Raji (cell line): Measurements from ENCODE around the gene SLC12A8.

ENCODE experiments used
- POLR2A ChIP-seq: IDR thresholded peaks from 2 replicates; pipeline ENCODE4 v1.6.1; 2011; ENCODE audit warnings: low read depth, low read length, control low read depth; ENCODE audit not compliant: insufficient read depth

The SLC12A8 gene

DNA sequence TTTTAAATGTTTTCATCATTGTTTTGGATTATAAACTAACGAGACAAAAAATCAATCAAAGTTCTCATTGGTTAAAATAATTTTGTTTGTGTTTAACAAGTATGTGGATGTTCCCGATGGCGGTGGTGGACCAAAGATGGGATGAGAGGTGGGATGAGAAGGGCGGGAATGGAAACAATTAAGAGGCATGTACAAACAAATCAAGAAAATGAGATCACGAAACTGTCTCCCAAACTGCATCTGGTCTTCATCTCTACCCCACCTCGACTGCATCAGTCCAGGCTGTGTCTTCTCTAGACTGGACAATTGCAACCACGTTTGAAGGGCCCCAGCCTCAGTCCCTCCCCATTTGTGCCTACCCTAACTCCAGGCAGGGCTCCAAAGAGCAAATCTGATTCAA lies 56.1 kb downstream of the SLC12A8 start:
- TF ChIP-seq POLR2A: no peak

DNA sequence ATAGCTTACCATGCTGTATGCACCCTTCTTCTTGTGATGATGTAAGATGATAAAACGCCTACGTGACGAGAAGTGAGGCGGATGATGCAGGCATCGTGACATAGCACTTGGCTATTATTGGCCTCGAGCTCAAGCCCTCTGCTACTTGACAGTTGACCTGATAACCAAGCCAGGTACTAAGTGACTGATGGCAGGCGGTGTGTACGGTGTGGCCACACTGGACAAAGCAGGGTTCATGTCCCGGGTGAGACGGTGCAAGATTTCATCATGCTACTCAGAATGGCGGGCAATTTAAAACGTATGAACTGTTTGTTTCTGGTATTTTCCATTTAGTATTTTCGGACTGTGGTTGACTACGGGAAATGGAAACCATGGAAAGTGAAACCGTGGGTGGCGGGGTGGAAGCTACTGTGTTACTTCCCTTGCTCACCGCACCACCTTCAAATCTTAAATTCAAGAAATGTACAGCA lies 57.7 kb downstream of the SLC12A8 start:
- TF ChIP-seq POLR2A: no peak

DNA sequence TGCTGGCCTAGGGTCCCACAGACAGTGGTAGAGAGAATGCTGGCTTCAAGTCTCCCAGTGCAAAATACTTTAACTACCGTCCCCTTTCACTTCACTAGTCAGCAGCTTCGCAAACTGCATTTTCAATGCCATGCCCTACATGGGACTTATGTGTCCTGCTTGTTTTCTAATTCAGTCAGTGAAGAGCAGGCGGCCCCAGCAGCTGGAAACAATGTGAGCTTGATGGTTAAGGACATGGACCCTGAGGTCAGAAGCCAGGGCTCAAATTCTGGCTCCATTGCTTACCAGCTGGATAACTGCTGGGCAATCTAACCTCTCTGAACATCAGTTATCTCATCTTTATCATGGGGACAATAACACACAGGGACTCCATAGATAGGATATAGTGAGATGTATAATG lies 58.4 kb downstream of the SLC12A8 start:
- no peak for TF ChIP-seq POLR2A

DNA sequence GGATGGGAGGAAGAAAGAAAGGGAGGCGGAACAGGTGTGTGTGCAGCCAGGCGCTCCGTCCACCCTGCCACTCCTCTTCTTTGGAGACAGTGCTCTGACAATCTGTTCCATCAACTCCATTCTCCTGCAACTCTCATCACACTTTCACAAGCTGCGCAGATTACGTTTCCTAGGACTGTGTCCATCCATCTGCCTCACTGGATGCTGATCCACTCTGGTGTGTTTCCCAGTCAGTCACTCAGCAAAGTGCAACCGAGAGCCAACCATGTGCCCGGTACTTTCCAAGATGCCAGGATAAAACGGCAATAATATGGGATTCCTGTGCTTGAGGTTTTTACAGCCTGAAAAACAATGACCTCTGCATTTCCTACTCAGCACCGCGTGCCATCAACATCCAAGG lies 59.6 kb downstream of the SLC12A8 start:
- TF ChIP-seq POLR2A: no peak

DNA sequence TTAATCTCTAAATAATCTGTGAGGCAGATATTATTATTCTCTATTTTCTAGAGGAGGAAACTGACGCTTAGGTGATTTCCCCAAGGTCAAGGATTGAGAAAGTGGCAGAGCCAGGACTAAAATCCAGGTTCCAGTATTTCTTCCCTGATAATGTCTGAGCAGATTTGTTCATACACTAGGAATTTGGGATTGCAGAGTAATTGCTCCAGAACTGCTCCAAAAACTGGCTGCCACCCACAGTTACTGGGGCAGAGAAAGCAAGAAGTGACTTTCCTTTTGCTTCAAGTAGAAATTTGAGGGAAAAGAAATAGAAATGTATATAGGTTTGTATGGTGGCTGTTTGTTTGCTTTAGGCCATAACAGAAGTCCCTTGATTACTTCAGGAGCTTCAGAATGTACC lies 60.6 kb downstream of the SLC12A8 start:
- no peak for TF ChIP-seq POLR2A

DNA sequence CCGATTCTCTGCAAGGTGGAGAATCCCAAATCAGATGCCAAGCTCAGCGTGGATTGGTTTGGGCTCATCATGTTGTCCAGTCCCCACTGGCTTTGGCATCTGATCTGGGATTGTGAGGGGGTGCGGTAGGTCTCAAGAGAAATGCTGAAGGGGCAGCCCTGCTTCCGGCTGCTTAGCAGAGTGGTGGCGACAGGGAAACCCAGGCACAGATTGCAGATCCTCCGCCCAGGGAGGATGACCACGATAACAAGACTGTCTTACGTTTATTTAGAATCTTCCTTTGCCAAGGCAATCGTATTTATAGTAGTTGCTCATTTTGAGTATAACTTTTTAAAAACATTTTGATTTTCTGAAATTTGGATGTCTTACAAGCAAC lies 61.1 kb downstream of the SLC12A8 start:
- TF ChIP-seq POLR2A: no peak

DNA sequence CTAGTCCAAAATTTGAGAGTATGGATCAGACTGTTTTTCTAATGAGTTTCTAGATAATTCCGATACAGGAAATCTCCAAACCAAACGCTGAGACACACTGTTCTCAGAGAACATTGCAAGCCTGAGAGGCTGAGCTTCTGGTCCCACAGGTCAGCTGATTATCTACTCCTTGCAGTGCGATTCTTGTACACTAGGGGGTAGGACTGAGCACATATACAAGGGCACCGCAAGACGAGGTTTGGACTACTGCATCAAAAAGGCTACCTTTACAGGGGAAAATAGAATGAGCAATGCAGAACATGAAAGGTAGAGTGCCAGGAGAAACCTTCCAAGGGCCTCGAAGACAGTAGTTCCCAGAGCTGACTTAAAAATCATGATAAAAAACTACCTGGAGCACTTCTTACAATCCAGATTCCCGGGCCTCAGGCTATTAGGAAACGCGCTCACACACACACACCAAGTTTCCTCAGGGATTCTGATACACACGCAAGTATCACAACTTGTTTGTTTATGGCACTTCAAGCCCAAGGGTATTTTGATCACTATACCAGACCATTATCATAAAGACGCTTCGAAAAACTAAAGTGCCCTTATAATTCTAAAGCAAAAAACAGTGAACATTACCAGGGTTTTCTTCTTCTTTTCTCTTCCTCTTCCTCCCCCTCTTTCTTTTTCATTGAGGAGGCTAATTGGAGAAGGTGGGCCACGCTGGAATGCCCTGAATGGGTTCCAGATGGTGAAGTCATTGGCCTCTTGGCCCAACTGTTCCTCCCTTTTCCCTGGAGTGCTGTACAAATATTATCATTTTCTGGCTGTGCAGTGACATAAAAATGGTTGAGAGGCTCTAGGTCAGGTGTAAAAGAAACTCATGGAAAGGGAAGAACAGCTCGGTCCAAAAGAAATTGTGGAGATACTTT lies 61.8 kb downstream of the SLC12A8 start:
- TF ChIP-seq POLR2A: no peak

DNA sequence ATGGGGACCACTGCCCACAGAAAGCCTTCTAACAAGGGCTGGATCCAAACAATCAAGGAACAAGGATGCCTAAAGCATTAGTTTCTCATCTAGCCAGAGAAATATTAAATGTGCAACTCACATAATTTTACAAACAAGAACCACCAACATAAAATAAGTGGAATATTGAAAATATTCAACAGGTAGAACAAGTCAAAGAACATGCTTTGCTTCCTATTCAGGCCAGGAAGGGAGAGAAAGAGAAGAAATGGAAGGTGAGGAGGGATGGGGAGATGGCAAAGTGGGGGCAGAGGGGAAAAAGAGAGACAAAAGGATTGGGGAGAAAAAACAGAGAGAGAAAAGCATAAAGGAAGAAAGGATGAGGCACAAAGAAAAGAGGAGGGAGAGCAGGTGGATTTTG lies 63.1 kb downstream of the SLC12A8 start:
- no peak for TF ChIP-seq POLR2A

DNA sequence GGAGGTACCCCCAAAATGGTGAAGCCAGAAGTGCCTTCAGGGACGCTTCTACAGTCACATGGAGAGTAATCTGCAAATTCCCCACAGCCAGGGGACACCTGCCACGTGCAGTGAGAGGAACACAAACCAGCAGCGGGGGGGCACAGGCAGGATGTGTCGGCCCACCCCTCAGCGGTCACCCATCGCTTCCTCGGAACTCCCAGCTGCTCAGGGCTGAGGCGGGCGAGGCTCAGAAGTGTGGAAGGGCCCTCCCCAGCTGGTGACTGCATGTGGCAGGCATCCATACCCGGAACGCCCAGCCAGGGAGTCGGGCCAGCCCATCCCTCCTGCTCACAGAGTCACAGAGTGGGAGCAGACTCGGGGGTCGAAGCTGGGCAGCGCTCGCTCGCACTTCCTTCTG lies 63.7 kb downstream of the SLC12A8 start:
- no peak for TF ChIP-seq POLR2A

DNA sequence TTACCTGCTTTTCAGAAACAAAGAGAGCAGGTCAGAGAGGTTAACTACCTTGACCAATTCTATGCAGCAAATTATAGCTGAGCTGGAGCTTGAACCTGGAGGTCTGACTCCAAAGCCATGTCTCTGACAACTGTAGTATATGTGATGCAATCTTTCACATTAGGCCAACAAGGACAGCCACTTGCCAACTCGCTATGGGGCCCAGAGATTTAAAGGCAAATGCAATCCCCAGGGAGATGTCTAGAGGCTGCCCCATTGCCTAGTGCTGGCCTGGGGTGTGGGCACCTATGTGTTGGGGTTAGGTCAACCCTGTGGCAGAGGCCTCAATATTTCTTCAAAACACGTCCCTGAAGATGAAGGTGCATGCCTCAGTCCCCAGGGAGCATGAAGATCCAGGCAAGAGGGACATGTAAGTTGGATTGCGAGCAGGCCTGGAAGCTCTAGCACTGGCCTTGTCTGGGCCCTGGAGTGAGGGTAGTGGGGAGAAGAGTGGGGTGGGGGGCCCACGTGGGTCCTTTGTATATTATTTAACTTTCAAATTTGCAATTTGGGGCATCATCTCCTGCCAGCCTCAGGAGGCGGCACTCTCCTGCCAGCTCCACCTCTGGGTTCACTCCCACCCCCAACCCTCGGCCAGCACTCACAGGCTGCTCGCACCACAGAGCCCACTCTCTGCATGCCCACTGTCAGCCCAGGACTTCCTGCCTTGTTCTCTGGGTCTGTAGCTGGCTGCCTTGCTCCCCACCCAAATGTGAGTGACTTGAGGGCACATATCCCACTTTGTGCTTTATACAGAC lies 64.3 kb downstream of the SLC12A8 start:
- 0 out of 2 replicates have a peak, but pooled peaks have one; percentile 19 for TF ChIP-seq POLR2A

DNA sequence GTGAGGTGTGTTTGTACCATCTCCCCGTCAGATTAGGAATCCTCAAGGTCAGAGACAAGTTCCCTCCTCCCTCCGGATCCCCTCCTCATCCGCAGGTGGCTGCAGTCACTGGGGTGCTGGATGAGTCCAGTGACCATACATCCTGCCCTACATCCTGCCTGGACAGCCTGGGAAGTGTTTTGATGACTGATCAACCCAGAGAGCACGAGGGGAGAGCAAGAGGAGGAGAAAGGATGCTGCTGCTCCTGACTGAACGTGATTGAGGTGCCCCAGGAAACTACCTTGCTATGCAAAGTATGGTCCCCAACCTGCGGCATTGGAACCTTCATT lies 65.1 kb downstream of the SLC12A8 start:
- TF ChIP-seq POLR2A: no peak

DNA sequence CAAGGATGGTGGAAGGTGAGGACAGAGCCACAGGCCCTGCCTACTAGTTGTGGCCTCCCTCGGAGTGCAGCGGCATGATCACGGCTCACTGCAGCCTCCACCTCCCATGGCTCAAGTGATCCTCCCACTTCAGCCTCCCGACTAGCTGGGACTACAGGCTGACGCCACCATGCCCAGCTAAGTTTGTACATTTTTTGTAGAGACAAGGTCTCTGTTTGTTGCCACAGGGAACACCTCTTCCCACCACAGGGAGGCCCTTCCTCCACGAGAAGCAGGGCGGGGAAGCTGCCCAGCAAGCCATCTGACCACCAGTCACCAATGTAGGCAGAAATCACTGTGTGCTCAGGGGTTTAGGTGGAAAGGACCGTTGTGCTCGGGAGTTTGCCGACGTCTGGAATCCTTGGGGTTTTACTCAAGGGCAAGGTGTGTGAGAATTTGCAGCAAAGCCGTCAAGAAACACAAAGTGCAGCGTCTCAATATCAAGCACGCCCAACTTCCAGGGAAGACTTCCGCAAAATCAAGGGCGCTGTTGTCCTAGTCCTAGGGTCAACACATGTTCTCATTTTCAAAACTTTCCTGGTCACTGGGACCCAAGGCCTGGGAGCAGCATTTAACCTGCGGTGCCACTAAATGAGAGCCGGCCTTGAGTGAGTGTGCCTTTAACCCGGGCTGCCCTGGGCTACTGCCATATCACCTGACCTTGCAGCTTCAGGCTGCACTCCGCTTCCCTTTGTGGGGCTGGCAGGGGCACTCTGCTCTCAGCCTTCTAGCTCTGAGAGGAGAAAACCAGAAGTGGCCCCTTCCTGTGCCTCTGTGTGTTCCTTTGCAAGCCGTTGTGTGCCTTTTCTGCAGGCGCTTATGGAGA lies 65.7 kb downstream of the SLC12A8 start:
- no peak for TF ChIP-seq POLR2A

DNA sequence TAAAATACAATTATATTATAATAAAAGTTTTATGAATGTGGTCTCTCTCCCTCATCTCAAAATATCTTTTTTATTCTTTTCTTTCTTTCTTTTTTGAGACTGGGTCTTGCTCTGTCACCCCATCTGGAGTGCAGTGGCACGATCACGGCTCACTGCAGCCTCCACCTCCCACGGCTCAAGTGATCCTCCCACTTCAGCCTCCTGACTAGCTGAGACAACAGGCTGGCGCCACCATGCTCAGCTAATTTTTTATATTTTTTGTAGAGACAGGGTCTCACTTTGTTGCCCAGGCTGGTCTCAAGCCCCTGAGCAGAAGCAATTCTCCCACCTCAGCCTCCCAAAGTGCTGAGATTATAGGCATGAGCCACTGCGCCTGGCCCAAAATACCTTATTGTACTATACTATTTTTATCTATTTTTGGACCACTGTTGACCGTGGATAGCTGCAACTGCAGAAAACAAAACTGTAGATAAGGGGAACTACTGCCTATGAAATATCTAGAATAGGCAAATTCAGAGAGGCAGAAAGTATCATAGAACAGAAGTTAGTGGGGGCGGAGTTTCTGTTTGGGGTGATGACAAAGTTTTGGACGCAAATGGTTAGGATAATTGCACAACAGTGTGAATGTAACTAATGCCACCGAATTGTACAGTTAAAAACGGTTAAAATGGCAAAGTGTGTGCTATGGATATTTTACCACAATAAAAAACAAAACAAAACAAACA lies 66.6 kb downstream of the SLC12A8 start:
- TF ChIP-seq POLR2A: no peak

DNA sequence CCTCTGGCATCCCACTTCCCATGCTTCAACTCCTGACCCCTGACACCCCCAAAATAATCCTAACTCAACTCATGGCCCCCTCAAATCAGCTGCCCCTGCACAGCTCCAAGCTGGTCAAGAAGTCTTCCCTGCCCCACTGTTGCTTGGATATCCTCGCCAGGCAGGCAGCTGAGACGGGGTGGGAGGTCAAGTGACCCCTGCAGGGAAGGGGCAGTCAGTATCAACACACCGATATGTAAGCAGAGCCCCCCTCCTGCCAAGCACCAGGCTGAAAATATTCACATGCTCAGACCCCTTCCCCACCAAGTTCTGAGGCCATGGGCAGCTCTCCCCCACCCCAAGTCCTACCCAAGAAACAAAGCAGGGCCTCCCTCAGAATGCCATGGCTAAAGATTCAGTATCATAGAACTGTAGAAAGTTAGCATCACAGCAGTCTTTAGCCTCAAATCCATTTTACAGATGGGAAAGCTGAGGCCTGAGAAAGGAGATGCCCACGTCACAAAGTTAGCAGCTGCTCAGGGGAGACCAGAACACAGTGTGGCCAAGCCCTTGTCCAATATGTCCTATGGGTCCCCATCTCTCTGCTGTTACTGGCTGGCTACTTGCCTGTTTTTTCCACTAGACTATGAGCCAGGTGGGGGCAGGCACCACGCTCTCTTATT lies 67.8 kb downstream of the SLC12A8 start:
- no peak for TF ChIP-seq POLR2A
